GM12875 (cell line): ENCODE measurements around the gene EPN1.

Experiments
- H3K4me3 ChIP-seq: one replicate; pipeline ENCODE4 v1.5.1; 2011; ENCODE audit warnings: low read depth, low read length, control low read depth
- TF ChIP-seq, protein P1 (sequence below): IDR thresholded peaks from 2 replicates; pipeline ENCODE4 v1.5.1; 2011; ENCODE audit warnings: low read depth, mild to moderate bottlenecking, control low read depth, inconsistent platforms, low read length, moderate library complexity, borderline replicate concordance; ENCODE audit not compliant: insufficient read depth

Gene EPN1

DNA sequence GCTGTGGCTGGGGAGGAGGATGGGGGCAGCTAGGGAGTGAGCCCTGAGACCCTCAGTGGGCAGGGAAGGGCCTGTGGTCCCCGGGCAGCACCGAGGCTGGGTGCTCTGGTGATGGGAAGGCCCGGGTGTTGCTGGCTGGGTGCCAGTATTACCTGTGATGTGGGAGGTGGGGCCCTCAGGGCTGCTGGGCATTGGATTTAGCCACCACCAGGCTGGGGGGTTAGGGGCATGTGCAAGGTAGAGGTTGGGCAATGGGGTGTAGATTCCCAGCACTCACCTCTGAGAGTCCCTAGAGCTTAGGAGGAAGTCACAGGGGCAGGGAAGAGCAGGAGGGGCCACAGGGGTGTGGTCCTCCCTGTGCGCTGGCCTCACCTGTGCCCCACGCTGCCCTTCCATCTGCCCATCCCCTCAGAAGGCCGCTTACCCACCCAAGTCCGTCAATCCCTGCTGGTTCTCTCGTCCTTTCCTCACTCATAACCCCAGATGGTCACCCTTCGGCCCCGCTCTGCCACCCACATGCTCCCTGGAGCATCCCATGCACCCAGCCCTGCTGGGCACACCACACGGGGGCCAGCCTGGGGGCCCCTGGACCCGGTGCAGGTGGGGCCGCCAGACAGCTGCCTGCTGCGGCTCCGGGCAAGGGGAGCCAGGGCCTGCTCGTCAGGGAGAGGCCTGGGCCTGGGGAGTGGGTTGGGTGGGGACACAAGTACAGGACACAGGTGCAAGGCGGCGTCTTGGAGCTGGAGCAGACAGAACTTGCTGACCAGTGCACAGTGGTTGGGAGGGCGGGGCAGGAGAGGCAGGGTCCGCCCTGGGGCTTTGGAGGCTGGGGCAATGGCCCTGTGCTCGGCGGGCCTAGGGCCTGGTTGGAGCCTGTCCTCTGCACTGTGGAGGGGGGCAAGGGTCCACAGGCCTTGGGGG is 12.5 kb downstream of the EPN1 start:
- TF ChIP-seq, protein P1, sequence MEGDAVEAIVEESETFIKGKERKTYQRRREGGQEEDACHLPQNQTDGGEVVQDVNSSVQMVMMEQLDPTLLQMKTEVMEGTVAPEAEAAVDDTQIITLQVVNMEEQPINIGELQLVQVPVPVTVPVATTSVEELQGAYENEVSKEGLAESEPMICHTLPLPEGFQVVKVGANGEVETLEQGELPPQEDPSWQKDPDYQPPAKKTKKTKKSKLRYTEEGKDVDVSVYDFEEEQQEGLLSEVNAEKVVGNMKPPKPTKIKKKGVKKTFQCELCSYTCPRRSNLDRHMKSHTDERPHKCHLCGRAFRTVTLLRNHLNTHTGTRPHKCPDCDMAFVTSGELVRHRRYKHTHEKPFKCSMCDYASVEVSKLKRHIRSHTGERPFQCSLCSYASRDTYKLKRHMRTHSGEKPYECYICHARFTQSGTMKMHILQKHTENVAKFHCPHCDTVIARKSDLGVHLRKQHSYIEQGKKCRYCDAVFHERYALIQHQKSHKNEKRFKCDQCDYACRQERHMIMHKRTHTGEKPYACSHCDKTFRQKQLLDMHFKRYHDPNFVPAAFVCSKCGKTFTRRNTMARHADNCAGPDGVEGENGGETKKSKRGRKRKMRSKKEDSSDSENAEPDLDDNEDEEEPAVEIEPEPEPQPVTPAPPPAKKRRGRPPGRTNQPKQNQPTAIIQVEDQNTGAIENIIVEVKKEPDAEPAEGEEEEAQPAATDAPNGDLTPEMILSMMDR = no peak
- H3K4me3 ChIP-seq = no peak overlapping the region

DNA sequence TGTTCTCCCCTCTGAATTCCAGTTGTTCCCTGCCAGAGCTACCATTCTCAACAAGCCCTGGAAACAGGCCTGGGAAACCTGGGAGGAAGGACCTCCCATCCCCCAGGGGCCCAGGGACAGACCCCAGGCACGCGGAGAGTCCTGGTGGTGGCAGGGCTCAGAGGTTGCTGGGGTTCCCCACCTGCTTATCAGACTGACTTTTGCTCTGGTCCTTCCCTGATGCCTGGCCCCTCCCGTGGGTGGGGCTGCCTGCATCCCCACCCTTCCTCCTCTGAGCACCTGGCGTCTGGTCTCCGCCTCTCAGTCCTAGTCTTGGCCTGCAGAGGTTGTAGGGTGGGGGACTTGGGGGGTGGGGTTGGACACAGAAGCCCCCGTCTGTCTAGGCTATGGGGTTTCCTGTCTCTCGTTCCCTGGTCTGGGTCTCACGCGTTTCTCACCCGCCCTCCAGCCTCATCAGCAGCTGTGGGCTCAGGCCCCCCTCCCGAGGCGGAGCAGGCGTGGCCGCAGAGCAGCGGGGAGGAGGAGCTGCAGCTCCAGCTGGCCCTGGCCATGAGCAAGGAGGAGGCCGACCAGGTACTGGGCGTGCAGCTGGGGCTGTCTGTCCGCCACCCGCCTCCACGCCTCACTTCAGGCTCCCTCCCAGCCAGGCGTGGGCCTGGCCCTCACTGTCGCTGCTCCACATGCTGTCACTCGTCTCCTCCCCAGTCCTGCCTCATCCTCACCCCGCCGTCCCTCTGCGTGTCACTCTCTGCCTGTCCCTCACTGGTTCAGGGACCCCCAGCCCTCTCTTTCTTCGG is 13.6 kb downstream of the EPN1 start:
- TF ChIP-seq, protein P1 = no peak
- no peak overlapping the region for H3K4me3 ChIP-seq

DNA sequence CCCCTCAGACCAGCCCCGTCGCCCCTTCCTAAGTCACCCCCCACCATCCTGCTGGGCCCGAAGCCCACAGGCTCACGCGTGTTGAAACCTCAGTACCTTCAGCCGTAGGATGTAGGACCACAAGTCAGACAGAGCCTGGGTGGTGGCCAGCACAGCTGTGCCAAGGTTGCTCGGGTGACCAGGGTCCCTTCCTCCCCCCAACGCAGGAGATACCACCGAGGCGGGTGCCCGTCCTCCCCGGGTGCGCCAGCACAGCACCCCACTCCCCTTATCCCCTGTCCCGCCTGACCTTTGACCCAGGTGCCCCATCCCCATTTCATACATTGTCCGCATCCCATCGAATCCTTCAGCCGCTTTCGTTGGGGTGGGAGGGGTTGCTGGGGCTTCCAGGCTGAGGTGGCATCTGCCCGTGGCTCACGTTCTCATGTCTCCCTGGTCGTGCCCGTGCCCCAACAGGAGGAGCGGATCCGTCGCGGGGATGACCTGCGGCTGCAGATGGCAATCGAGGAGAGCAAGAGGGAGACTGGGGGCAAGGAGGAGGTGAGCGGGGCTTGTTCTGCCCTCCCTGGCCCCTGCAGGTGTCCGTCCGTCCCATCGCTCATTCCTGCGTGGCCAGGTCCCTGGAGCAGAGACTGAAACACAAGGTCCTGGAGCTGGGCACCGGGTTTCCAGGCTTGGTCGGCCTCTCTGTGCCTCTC is 14.5 kb downstream of the EPN1 start:
- no peak overlapping the region for H3K4me3 ChIP-seq
- TF ChIP-seq, protein P1 = no peak

DNA sequence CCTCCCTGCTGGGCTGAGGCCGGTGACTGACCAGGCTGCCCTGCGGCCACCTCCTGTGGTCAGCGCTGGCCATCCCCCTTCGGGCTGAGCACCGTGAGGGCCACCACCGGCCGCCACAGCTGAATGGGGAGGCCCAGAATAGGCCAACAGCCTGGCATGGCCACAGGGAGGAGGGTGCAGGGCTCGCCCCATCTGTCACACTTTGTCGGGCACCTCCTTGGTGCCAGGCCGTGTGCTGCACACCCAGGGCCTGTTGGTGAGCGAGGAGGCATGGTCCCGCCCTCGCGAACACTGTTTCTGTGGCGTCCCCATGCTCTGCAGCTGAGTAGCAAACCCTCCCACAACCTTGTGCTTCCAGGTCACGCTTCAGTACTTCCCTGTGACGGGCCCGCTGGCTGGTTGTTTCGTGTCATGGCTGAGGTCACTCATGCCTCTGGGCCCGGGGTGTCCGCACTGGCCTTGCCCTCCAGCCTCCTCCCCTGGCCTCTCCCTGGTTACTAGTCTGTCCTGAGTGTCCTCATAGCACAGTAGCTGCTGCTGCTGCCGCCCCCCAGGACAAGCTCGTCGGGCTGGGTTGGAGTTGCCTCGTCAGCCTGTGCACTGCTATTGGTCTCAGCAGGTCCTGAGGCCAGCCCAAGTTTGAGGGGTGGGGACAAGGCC is 15.2 kb downstream of the EPN1 start:
- TF ChIP-seq, protein P1 = no peak
- no peak overlapping the region for H3K4me3 ChIP-seq

DNA sequence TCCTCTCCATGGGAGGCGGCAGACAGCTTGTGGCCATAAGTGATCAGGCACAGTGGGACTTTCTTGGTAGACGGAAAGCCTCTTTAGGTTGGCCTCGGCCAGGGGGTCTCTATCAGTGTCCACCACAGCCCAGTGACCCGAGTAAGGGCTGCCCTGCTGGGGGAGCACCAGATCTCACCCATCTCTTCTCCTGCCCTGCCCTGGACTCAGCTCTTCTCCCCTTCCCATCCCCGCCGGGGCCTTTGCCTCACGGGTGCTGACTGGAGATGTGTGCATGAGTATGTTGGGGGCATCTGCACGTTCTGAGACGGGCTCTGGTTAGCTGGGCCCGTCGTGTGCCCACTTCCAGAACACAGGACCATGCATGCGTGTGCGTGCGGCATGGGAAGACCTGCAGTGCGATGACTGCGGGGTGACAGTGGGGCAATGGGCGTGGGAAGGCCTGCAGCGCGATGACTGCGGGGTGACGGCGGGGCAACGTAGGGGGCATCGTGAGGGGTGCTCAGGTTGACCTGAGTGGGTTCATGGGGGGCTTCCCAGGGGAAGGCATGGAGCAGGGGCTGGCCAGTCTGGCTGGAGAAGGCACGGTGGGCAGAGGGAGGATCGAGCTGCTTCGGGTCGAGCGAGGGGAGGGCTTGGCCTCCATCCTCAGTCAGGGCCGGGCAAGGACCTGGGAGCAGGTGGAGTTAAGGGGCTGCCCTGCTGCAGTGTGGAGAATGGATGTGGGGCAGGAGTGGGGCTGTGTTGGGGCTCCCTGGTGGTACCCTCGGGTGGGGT is 15.9 kb downstream of the EPN1 start:
- no peak overlapping the region for H3K4me3 ChIP-seq
- TF ChIP-seq, protein P1 = no peak
